ENCODE data around the gene CFAP126. TPM values are rescaled to one million over a fixed set of nuclear protein-coding genes. Genes with fewer than 3 reads are reported as not detected.

CFAP126 gene
- total RNA-seq, 4 donors from 2014 or later: not detected

DNA sequence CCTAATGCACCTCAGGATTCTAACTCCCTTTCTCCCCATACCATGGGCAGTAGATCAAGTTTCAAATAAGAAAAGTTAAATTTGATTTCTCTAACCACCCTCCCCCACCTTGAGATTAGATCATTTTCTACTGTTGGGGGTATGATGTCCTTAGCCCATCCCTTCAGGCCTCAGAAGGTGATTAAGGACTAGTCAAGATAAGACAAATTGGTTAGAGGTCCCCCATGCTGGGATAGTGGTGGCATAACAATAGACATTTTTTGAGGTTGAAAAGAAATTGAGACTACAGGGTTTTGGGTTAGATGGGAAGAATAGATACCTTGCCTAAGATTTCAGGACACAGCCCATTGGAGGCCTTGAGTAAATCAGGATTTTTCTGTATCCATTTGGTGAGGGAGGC lies 2.5 kb downstream of the CFAP126 start:
- Histone ChIP-seq H3K4me1 (no peaks in the 10 kb centered on the region), H3K27me3 (no peaks in the 10 kb centered on the region), H3K4me3 (no peak overlapping the region), H3K27ac (no peak overlapping the region), H3K9me3 (no peaks in the 10 kb centered on the region), H3K36me3 (peaks cover 0 to 26% of the 10 kb centered on the region in 2 donors)
- TF ChIP-seq, protein P1, sequence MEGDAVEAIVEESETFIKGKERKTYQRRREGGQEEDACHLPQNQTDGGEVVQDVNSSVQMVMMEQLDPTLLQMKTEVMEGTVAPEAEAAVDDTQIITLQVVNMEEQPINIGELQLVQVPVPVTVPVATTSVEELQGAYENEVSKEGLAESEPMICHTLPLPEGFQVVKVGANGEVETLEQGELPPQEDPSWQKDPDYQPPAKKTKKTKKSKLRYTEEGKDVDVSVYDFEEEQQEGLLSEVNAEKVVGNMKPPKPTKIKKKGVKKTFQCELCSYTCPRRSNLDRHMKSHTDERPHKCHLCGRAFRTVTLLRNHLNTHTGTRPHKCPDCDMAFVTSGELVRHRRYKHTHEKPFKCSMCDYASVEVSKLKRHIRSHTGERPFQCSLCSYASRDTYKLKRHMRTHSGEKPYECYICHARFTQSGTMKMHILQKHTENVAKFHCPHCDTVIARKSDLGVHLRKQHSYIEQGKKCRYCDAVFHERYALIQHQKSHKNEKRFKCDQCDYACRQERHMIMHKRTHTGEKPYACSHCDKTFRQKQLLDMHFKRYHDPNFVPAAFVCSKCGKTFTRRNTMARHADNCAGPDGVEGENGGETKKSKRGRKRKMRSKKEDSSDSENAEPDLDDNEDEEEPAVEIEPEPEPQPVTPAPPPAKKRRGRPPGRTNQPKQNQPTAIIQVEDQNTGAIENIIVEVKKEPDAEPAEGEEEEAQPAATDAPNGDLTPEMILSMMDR (IDR thresholded peaks at IDR 0.05 in 4 of 5, conservative IDR thresholded peaks at IDR 0.05 in 1 of 5): no peak
- TF ChIP-seq POLR2A (IDR thresholded peaks at IDR 0.05): no peak
- ATAC-seq: no peak
- intact Hi-C loops (cut with DNase I; ENCODE audit: low total_unique reads): no loop called here
- DNase-seq: no peak
- in situ Hi-C loops (cut with MboI; ENCODE audit: low sequenced_read_pairs in 4 of 4): no loop called here

DNA sequence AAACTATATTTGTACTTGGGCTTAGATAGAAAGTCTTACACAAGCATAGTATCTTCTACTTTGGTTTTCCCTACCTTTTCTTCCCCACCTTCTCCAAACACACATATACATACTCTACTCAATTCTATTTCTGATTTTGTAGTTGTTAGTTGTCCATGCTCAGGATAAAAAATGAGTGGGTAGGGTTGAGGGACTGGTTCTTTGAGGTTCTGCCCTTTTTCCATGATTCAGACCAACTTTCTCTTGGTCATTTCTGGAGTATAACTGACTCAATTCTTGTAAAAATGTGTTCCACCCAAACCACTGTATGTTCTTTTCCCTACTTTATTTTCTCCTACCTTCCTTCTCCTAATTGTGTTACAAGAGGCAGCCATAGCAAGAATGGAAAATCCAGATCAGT lies 3.3 kb downstream of the CFAP126 start:
- in situ Hi-C loops (cut with MboI; ENCODE audit: low sequenced_read_pairs in 4 of 4): no loop called here
- Histone ChIP-seq H3K36me3 (peaks cover 0 to 26% of the 10 kb centered on the region in 2 donors), H3K4me3 (no peak overlapping the region), H3K27me3 (no peaks in the 10 kb centered on the region), H3K4me1 (no peaks in the 10 kb centered on the region), H3K9me3 (no peaks in the 10 kb centered on the region), H3K27ac (no peak overlapping the region)
- DNase-seq: no peak
- TF ChIP-seq POLR2A (IDR thresholded peaks at IDR 0.05): no peak
- TF ChIP-seq, protein P1 (IDR thresholded peaks at IDR 0.05 in 4 of 5, conservative IDR thresholded peaks at IDR 0.05 in 1 of 5): no peak
- ATAC-seq: no peak
- intact Hi-C loops (cut with DNase I; ENCODE audit: low total_unique reads): no loop called here

DNA sequence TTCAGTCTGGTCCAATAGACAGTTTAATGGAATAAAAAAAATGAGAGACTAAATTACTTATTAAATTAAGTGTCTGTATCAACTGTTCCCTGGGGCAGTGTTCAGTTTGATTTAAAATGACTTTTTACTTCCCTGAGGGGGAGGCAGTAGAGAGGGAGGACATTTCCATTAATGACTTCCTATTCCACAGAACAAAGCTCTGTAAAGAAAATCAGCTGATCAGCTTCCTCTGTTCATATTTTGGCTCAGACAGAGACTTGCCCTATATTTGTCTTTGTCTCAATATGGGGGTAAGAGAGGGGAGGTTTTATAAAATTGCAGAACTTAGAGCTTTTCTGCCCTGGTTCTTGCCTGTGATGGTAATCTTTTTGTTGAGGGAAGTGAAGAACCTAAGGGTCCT lies 8.4 kb downstream of the CFAP126 start:
- intact Hi-C loops (cut with DNase I; ENCODE audit: low total_unique reads): no loop called here
- Histone ChIP-seq H3K4me3 (no peak overlapping the region), H3K9me3 (no peaks in the 10 kb centered on the region), H3K4me1 (no peaks in the 10 kb centered on the region), H3K36me3 (peaks cover 0 to 7% of the 10 kb centered on the region in 2 donors), H3K27me3 (no peaks in the 10 kb centered on the region), H3K27ac (no peak overlapping the region)
- ATAC-seq (peak in 1 of 2 donors; percentile 33), DNase-seq (no peak)
- in situ Hi-C loops (cut with MboI; ENCODE audit: low sequenced_read_pairs in 4 of 4): no loop called here
- TF ChIP-seq, protein P1 (IDR thresholded peaks at IDR 0.05 in 4 of 5, conservative IDR thresholded peaks at IDR 0.05 in 1 of 5): no peak
- TF ChIP-seq POLR2A (IDR thresholded peaks at IDR 0.05): no peak

DNA sequence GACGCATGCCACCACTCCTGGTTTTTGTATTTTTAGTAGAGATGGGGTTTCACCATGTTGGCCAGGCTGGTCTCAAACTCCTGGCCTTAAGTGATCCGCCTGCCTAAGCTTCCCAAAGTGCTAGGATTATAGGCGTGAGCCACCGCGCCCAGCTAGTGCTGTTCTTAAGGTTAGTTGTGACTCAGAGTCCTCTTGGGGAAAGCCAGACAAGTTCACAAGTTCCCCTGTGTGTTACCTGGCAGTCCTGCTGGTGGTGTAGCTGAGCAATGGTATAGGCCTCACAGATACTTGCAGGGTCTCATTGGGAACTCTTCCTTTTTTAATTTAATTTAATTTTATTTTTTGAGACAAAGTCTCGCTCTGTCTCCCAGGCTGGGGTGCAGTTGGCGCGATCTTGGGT lies 10.6 kb downstream of the CFAP126 start:
- no peak overlapping the region for H3K27ac ChIP-seq
- no peak for DNase-seq
- H3K4me3 ChIP-seq: no peak overlapping the region
- peaks cover 0 to 6% of the 10 kb centered on the region in 2 donors for H3K36me3 ChIP-seq
- H3K27me3 ChIP-seq: no peaks in the 10 kb centered on the region
- TF ChIP-seq, protein P1 (IDR thresholded peaks at IDR 0.05 in 4 of 5, conservative IDR thresholded peaks at IDR 0.05 in 1 of 5): no peak
- TF ChIP-seq POLR2A (IDR thresholded peaks at IDR 0.05): no peak
- in situ Hi-C loops (cut with MboI; ENCODE audit: low sequenced_read_pairs in 4 of 4): no loop called here
- H3K4me1 ChIP-seq: no peaks in the 10 kb centered on the region
- no peak for ATAC-seq
- intact Hi-C loops (cut with DNase I; ENCODE audit: low total_unique reads): no loop called here
- no peaks in the 10 kb centered on the region for H3K9me3 ChIP-seq

DNA sequence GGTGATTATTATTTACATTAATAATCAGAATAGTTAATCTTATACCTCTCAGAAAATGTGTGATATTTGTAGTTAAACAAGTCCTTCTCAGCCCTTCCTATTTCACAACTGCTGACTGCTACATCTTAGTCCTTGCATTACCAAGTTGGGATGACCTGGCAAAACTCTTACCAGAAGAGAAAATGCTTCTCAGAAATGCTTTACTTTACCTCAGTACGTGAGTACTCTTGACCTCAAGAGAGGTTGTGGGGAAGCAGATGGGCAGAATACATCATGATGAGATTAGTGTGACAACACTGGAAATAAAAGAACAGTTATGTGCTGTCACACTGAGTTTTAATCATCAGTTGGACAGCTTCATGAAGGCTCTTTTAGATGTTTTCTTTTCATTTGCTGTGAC lies 16.2 kb downstream of the CFAP126 start:
- in situ Hi-C loops (cut with MboI; ENCODE audit: low sequenced_read_pairs in 4 of 4): no loop called here

More for the DNA sequence above, 16.2 kb downstream of the CFAP126 start:
- Histone ChIP-seq H3K4me3 (no peak overlapping the region), H3K27ac (no peak overlapping the region), H3K4me1 (no peaks in the 10 kb centered on the region), H3K27me3 (no peaks in the 10 kb centered on the region), H3K9me3 (no peaks in the 10 kb centered on the region), H3K36me3 (peaks cover 3 to 13% of the 10 kb centered on the region in 2 donors)
- DNase-seq (no peak), ATAC-seq (no peak)
- intact Hi-C loops (cut with DNase I; ENCODE audit: low total_unique reads): no loop called here
- TF ChIP-seq, protein P1 (IDR thresholded peaks at IDR 0.05 in 4 of 5, conservative IDR thresholded peaks at IDR 0.05 in 1 of 5): no peak
- TF ChIP-seq POLR2A (IDR thresholded peaks at IDR 0.05): no peak

Measured in gastrocnemius medialis (tissue), 4 donors.